ENCODE data around the gene HRH1.

DNA sequence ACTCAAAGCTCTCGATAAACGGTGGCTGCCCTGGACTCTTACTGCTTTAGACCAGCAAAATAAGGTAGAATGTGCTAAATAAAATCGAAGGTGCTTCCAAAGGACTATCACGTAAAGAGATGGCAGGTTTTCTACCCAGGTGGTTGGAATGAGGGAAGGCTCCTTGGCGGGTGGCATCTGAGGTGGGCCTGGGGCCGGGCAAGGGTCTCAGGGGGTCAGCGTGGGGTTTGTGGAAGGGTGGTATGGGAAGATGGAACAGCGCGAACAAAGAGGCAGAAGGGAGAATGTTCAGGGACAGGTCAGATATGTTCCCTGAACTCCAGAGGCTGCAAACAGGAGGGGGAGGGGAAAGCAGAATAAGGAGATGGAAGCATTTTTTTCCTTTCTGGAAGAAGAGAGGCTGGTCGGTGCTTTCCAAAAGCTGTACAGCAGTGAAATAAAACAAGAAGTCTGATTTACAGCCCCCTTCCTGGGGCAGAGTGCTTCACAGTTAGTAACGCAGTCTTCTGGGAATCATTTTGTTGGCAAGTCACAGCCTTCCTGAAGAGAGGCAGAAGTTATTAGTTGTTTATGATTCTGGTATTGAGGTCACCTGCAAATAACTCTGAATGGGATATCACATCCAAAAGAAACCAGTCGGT lies 59.6 kb downstream of the HRH1 start:
- TF ChIP-seq, protein P1, sequence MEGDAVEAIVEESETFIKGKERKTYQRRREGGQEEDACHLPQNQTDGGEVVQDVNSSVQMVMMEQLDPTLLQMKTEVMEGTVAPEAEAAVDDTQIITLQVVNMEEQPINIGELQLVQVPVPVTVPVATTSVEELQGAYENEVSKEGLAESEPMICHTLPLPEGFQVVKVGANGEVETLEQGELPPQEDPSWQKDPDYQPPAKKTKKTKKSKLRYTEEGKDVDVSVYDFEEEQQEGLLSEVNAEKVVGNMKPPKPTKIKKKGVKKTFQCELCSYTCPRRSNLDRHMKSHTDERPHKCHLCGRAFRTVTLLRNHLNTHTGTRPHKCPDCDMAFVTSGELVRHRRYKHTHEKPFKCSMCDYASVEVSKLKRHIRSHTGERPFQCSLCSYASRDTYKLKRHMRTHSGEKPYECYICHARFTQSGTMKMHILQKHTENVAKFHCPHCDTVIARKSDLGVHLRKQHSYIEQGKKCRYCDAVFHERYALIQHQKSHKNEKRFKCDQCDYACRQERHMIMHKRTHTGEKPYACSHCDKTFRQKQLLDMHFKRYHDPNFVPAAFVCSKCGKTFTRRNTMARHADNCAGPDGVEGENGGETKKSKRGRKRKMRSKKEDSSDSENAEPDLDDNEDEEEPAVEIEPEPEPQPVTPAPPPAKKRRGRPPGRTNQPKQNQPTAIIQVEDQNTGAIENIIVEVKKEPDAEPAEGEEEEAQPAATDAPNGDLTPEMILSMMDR (IDR thresholded peaks at IDR 0.05 in 4 of 5, conservative IDR thresholded peaks at IDR 0.05 in 1 of 5), result no peak
- TF ChIP-seq POLR2A (IDR thresholded peaks at IDR 0.05), result no peak
